GM19035 (cell line): ENCODE measurements around the gene DOCK9.

Experiments used
- ATAC-seq: cut with Tn5 transposase; IDR thresholded peaks from one replicate; pipeline ENCODE4 v1.9.1; 2021; ENCODE audit not compliant: unreplicated experiment

The DOCK9 gene

DNA sequence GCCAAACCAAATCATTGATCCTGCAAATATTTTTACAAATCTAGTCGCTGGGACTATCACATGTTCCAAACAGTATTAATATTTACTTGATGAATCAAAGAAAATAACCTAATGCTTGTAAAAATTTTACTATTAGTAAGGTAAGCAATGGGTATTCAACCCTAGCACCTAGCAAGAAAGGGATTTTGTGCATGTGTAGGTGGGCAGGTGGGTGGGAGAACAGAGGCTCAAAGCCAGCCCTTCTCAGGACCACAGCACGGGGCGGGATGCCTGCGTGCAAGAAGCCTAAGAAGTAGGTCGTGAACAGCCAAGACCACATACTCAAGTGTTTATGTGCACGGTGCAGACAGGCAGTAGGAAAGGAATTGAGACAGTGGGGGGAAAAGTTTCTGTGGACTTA lies 26.6 kb downstream of the DOCK9 start:
- no peak for ATAC-seq

DNA sequence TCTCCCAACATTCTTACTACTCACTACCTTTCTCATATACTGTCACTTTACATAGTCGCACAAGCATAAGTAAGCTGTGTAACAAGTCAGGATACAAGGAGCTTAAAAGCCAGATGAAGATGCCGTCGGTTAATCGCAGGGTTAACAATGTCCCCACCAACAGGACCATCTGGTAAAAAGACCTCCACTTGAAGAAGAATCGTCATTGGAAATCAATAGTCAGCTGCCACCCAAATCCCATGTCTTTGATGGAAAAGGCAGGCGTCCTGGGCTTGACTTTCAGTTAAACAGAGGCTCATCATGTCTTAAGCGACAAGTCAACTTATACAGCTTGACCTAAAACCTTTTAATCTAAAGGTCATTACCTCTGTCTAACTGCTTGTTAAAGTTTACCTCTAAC lies 27.2 kb downstream of the DOCK9 start:
- no peak for ATAC-seq

DNA sequence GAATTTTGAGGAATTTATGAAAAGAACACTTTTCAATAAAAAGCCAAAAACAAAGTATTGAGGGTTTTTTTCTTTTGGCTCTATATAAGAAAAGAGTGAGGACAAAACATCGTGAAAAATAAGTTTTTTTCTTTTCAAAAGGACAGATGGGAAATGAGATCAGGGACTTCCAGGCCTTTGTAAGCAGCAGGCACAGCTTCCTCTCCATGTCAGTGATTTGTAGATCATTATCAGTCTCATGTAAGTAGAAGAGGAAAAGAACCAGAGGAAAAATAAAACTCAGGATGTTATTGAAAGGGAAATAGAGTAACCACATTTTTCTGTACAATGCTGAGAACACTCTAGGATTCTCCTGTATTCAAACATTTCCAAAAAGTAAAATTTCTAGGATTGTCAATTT lies 29.9 kb downstream of the DOCK9 start:
- no peak for ATAC-seq

DNA sequence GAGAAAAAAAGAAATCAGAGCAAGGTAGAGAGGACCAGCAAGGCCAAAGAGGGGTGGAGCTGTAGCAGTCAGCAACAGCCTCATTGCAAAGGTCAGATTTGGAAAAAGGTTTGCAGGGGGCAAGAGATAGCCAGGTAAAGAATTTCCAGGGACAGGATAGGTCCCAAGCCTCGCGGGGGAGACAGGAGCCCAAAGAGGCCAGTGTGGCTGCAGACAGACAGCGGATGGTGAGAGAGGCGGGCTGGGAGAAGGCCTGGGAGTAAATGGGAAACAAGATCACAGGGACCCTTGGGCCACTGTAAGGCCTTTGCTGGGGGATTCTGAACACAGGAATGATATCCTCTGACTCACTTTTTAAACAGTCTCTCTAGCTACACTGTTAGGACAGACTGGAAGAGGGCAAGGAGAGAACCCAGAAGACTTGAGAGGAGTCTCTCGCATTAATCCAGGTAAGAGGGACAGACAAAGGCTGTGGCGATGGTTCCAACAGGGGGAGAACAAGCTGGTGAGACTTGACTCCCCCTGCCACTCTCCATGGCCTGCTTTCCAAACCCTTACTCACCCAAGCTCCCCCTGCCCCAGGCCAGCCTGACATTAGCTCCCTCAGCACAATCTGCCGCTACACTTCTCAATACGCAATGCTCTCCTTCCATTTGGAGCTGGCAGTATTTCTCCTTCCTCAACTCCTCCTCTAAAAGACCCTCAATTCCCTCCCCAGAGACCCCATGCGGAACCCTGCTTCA lies 31.8 kb downstream of the DOCK9 start:
- no peak for ATAC-seq

DNA sequence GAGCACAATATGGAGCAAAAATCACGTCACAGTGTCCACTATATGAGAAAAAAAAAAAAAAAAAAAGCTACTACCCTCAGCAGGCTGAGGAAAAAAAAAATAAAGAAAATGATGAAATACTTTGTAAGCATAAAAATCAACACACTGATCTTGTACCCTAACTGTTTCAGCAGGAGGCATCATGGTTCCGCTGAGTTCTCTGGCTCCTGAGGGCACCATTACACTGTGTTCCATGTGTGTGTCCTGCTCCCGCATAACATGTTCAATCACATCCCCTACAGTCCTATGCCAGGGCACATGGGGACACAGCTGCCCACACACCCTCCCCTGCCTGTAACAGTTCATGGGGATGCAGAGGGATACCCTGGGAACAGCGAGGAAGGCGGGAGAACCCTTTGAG lies 33.5 kb downstream of the DOCK9 start:
- no peak for ATAC-seq

DNA sequence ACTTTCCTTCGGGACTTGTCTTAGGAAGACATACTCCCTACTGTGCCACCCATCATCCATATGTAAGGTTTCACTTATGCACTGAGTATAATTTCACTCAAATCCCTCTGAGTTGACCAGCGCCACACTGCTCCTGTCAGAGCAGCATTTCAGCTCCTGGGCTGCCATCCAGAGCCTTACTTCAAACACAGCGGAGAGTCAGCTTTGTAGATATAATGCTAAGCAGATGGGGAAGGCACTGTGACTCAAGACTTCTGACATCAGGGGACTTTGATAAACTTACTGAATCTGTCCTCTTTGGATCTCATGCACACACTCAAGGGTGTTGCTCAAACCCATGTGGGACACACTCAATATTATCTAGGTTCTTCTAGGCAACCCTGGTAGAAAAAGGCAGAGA lies 34.9 kb downstream of the DOCK9 start:
- no peak for ATAC-seq

DNA sequence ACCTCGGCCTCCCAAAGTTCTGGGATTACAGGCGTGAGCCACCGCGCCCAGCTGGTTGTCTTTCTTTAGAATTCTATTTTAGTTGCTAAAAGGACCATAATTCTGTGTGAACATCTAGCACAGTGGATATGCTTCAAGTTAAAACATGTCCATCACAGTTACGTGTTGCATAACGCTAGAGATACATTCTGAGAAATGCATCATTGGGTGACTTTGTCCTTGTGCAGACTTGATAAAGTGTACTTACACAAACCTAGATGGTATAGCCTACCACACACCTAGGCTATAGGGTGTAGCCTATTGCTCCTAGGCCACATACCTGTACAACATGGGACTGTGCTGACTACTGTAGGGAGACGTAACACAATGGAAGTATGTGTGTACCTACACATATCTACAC lies 35.4 kb downstream of the DOCK9 start:
- ATAC-seq: no peak

DNA sequence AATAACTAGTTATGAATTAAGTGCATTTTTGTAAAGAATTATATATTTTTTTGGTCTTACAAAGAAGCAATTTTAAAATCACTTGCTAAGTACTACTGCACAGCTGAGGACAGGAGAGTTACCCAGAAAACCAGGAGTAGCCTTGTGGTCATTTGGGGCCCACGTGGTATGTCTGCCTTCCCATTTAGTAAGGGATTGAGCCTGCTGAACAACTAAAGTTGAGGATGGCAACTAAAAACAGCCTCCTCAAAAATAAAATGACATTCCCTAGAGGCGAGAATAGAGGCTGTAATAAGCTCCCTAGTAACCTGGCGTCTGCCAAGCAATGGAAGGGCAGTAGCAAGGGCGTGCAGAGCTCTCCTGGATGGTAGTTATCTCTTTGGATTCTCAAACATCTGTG lies 36.3 kb downstream of the DOCK9 start:
- ATAC-seq: no peak

DNA sequence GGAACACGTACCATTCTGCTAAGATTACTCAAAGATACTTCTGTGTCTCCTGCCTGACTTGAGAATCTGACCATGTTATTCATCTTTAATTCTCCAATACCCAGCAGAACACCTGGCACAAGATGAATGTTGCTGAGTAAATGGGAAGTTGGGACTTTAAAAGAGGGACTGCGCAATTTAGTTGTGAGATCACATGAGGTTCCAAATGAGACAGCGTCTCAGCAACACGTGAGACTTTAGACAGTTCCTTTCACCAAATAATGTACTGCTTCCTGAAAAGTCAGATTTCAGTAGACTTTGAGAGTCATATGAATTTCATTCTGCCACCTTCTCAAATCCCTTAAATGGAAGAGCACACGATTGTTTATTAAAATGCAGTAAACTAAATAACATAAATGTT lies 36.7 kb downstream of the DOCK9 start:
- no peak for ATAC-seq

DNA sequence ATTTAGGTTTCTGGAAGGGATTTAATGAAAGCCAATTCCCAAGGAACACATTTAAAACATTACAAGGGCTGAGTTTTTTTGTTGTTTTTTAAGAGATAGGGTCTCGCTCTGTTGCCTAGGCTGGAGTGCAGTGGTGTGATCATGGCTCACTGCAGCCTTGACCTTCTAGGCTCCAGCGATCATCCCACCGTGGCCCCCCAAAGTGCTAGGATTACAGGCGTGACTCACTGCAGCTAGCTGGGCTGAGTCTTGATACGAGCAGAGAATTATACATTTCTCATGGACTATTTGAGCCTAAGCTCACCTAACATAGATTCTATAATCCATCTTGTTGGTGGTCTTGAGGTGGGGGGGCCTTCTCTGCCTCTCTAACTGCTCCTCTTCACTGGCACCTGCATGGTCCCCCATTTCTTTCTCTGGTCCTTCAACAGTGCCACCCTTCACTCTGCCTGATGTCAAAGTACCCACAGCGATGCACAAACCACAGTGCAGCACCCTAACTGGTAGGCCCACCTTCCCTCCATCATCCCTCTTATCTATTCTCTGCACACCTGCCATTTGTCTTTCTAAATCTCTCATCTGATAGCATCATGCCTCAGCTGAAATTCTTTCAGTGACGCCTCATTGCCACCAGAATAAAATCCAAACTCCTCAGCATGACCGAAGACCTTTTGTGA lies 37.4 kb downstream of the DOCK9 start:
- ATAC-seq: no peak

DNA sequence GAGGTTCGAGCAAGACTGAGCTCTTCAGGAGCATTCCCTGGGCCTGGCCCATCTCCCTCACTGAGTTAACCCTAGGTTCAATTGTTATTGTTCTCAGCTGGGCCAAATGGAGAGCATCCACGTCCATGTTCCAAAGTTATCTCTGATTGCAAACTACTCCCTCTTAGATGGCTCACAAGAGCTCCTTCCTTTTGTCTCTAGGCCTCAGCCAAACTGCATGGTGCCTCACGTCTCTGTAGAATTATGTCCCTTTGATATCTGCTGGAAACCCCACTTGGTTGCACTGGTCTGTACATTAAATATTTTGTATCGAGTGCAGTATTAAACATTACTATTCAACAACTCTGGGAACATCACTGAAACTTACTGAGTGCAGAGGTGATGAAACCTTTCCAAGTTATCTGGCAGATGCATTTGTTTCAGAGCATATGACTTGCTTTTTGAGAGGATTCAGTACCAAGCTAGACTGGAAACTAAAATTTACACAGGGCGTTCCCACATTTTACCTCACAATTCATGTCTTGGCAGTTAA lies 38.1 kb downstream of the DOCK9 start:
- no peak for ATAC-seq

DNA sequence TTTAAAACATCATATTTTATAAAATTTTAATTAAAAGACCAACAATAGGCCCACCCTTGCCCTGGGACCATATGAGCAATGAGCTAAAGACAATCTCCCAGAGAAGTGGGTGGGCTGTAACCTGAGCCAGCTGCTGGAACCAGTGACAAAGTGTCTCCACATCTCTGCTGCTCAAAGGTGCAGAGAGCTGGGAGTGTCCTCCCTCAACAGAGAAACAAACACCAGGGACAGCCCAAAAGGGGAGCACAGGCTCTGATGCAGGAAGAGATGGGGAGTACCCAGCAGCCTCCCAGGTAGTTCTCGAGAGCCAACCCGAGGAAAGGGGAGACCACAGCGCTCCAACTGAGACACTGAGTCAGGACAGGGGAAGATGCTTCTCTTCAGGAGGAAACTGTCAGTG lies 39.1 kb downstream of the DOCK9 start:
- ATAC-seq: no peak

DNA sequence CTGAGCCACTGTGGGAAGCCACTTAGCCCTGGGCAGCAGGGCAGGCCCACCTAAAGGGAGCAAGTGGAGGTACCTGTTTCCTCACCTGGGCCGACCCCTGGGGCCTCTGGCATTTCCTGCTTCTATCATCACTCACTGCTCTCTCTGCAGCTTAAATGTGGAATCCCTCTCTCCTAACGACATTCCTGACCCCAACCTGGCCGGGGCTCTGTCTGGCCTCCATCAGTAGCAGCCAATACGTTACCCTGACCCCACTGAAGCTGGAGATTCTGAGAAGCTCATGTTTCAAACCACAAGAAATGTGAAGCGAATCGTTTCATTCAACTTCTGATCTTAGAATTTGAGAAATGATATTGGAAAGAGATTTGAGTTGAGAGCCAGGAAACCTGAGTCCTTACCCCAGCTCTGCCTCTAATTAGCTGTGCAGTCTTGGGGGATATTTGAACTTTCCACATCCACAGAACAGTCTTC lies 39.9 kb downstream of the DOCK9 start:
- no peak for ATAC-seq

DNA sequence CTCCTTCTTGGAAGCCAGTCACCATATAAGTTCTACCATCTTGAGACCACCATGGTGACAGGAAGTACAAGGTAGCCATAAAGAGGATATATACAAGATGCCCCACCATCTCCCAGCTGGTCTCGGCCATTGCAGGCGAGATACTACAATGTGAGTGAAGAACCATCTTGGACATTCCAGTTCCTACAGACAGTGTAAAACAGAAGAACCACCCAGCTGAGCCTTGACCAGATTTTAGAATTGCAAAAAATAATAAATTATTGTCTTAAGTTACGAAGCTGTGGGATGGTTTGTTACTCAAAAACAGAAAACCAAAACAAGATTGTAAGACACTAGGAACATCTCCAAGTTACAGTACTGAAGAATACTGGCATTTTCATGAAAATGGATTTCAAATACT lies 43.6 kb downstream of the DOCK9 start:
- no peak for ATAC-seq

DNA sequence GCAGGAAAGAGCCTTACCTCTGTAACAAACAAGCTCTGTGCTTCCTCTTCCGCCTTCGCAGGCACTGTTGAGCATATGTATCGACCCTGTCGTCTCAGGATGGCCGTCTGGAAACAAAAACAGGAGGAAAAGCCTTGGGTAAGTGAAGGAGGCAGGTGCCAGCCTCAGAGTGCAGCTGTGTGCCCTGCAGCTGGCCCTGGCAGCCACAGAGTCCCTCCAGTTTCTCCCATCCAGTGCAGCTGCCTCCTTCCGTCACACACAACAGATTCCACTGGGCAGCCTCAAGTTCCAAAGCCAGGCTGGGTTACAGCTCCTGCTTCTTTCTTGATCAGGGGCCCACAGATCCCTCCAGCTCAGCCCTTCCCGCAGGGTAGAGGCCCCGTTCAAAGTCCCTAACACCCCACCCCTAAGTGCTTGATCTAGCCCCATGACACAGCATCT lies 47.7 kb downstream of the DOCK9 start:
- ATAC-seq: no peak

DNA sequence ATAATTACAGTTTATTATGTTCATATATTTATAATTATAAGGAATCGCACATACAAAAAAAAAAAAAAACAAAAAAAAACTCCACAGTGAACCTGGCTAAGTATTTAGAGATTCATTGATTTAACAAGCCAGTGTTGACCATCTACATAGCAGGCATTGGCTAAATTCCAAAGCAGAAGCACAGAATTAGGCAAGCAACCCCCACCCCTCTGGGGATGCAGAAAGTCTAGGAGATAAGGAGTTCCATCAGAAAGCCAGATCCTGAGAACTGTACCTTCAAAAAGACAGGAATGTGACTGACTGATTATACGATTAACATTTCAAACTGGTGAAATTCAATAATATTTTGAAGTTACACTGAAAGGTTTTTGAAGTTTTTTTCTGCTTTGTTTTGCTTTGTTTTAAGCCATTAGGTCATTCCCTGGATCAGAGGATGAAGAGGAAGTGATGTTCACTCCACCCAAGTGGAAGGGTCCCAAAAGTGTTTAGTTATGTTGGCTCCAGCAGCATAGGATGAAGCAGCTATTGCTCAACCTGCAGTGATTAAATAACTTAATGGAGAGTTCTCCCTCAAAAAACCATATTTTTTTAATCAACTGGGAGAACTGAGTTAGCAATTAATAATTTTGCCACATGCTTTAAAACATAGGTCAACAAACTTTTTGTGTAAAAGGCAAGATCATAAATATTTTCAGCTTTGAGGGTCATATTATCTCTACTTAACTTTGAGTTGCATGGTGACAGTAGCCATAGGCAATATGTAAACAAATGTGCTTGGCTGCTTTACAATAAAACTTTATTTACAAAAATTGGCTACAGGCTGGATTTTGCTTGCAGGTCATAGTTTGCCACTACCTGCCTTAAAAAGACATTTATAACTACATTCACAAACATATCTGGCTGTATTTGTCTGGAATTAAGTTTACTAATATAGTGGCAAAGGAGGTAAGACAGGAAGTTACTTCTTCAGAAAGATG lies 49.6 kb downstream of the DOCK9 start:
- no peak for ATAC-seq

DNA sequence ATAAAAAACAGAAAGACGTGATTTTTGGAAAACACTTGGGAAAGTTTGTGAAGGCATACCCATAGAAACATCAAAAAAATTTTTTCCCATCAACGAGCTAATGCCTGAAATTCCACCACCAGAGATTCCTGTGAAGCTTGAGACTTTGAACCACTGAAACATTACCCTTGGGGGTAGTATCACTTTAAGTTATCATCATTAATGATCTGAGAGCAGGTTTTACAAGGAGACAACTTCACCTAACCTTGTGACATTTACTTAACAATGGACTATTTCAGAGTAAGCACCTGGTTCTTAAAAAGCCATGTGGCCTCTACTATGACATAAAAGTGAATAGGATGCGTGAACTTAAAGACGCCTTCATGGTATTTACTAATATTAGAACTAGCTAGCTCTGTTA lies 51.9 kb downstream of the DOCK9 start:
- no peak for ATAC-seq

DNA sequence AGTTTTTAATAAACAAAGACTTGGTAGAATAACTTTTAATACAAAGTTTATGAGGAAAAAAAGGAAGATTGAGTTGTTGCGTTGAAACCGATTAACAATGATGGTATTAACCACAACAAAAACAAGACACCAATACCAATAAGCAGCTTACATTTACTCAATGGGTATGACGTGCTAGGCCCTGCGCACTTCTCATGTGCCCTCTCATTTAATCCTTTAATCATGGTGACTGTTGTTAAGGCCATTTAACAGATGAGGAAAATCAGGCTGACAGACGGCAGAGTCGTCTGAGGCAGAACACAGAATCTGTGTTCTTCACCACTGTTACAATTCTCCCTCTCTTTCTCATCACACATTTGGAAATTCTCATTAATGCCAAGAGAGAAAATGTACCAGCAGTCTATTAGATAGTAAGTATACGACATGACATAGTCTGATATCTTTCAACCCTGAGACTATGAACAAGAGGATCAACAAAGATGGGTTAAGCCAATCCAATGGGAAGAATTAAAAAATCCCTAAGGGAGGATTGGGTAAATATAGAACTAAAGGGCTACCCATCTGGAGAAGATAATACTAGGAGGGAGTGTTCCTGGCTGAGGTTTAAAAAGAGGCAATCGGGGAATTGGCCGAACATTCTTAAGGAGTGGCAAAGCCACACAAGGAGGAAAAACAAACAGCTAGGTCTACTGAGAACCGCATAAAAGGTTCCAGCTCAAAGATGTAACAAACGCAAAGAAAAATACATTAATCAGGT lies 54.0 kb downstream of the DOCK9 start:
- no peak for ATAC-seq

DNA sequence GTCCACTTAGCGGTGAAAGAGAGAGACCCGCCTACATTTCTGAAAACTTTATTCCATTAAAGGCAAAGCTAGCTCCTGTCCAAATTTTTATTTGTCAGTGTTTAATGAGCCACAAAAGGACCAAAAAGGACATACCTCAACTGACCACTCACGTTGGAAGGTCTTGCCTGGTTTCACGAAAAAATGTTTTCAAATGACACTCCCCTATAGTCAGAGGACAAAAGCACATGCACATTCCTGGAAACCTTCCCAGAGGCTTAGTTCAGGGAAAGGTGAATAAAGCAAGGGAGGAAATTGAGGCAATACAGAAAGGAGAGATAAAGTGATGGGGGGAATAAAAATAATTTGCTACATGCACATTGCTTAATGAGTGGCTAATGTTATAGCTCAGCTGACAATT lies 55.6 kb downstream of the DOCK9 start:
- ATAC-seq: no peak

DNA sequence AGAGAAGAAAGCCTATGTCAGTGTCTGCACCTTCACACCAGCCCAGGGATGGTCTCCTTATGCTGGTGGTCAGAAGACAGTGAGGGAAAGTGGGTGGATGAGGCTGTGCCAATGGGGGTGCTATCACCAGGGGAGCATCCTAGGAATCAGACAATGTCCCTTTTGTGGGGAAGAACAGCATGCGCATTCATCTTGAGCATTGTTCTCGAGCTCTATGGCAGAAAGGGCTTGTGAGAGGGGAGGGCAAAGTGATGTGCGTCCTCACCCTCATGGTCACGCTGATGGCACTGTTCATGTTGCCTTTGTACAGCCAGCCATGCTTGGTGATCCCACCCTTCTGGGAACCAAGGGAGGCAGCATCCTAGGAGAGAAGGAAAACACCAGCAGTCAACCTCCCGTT lies 56.1 kb downstream of the DOCK9 start:
- no peak for ATAC-seq
